ENCODE data around the gene PAH. TPM values are rescaled to one million over a fixed set of nuclear protein-coding genes. Genes with fewer than 3 reads are reported as not detected.

Gene PAH
- not detected in 2 replicates for total RNA-seq

GRCh38 chr12:102917026-102917787 lies at the start of gene PAH:
PAH (minus strand) TSS chr12:102917244; CDS start chr12:102917130, 114 bp downstream.

DNA sequence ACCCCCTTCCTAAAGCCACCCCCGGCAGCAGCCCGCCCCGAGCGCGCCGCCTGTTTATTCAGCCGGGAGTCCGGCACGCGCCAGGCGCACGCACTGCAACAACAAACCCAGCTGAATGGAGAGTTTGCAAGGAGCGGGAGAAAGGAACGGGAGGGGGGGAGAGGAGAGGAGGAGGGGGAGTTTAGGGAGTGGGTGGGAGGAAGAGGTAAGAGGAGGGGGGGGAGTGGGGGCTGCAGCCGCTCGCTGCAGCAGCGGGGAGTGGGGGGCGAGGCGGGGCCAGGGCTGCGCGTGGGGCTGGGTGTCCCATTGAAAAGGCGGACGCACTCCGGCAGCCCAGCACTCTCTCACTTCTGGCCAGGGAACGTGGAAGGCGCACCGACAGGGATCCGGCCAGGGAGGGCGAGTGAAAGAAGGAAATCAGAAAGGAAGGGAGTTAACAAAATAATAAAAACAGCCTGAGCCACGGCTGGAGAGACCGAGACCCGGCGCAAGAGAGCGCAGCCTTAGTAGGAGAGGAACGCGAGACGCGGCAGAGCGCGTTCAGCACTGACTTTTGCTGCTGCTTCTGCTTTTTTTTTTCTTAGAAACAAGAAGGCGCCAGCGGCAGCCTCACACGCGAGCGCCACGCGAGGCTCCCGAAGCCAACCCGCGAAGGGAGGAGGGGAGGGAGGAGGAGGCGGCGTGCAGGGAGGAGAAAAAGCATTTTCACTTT lies 40.5 kb upstream of the PAH start, which contains the start of gene ASCL1:
ASCL1 (plus strand) TSS at position 336 of the 712 bp plus-strand sequence. CDS start 571 bp downstream, outside the sequence.

Other genes starting within 250 kb of the PAH start
- not detected in 2 replicates for gene ASCL1, start 40.4 kb upstream of the PAH start, total RNA-seq